ENCODE data around the gene VDR.

GRCh38 chr12:47803191-47803875 lies 101.5 kb downstream of the VDR start:
- TF ChIP-seq ZNF274 (IDR thresholded peaks at IDR 0.05; ENCODE audit: low read depth, low read length), result no peak
- TF ChIP-seq YY1 (IDR thresholded peaks at IDR 0.05; ENCODE audit: insufficient read depth, insufficient read length), result no peak
- no peak for TF ChIP-seq SUZ12 (IDR thresholded peaks at IDR 0.05; ENCODE audit: extremely low read depth, insufficient read depth, insufficient read length)

Measured in NT2/D1 (cell line).